GM21723 (cell line): ENCODE results near the gene APBA3.

Experiments
- ATAC-seq: cut with Tn5 transposase; IDR thresholded peaks from one replicate; pipeline ENCODE4 v1.9.1; 2021; ENCODE audit warnings: mild to moderate bottlenecking, moderate library complexity; ENCODE audit not compliant: unreplicated experiment

APBA3 gene

DNA sequence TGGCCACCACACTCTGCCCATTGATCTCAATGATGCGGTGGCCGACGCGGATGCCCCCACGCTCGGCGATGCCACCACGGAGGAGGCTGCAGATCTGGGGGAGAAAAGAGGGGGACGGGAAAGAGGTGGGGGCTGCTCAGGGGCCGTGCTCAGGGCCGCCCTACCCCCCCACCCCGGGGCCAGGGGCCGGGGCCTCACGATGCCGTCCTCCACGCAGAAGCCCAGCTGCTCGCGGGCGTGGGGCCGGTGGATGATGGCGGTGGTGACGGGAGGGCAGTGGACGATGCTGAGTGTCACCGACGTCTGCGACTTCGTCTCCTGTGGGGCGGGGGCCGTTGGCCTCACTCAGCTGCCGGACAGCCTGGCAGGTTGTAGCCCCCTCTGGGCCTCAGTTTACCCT is 10.3 kb downstream of the APBA3 start:
- ATAC-seq: no peak

DNA sequence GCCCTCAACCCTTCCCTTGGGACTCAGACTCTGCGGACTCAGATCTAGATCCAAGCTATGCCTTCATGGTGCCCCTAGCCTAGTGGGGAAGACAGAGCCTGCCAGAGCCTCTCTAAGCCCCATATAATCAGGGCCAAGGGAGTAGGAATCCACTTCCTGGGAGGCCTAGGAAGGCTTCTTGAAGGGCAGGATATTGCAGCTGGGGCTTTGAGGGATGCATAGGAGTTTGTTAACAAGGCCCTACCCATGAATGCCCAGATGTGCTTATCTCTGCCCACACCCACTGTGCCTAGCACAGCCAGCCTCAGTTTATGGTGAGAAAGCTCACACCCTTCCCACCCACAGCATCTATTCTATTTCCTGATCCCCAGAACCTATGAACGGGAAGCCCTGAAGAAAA is 11.3 kb downstream of the APBA3 start:
- ATAC-seq: no peak

DNA sequence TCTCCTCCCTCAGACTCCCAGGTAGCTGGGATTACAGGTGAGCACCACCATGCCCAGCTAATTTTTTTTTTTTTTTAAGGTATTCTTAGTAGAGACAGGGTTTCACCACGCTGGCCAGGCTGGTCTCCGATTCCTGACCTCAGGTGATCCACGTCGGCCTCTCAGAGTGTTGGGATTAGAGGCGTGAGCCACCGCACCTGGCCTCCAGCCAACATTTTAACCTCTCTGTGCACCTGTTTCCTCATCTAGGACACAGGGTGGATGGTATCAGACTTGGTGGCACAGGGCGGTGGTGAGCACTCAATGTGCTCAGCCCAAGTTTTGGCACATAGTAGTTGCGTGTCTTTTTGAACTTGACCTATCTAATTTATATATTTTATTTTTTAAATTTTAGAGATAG is 12.5 kb downstream of the APBA3 start:
- ATAC-seq: no peak

DNA sequence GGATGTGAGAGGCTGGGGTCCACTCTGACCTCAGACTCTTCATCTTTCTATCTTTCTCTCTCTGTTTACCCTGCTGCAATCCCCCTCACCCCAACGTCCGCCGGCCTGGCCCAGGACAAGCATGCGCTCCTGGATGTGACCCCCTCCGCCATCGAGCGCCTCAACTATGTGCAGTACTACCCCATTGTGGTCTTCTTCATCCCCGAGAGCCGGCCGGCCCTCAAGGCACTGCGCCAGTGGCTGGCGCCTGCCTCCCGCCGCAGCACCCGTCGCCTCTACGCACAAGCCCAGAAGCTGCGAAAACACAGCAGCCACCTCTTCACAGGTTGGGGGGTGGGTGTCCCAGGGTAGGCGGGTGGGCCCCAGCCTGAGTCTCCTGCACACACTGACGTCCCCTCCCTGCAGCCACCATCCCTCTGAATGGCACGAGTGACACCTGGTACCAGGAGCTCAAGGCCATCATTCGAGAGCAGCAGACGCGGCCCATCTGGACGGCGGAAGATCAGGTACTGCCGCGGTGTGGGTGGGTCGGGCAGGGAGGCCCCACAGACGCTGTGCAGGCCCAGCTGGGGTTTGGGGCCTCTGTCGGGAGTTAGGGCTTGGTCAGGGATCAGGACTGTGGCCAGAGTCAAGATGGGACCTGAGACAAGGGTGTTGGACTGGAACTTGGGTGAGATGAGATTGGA is 15.0 kb downstream of the APBA3 start:
- ATAC-seq: no peak

DNA sequence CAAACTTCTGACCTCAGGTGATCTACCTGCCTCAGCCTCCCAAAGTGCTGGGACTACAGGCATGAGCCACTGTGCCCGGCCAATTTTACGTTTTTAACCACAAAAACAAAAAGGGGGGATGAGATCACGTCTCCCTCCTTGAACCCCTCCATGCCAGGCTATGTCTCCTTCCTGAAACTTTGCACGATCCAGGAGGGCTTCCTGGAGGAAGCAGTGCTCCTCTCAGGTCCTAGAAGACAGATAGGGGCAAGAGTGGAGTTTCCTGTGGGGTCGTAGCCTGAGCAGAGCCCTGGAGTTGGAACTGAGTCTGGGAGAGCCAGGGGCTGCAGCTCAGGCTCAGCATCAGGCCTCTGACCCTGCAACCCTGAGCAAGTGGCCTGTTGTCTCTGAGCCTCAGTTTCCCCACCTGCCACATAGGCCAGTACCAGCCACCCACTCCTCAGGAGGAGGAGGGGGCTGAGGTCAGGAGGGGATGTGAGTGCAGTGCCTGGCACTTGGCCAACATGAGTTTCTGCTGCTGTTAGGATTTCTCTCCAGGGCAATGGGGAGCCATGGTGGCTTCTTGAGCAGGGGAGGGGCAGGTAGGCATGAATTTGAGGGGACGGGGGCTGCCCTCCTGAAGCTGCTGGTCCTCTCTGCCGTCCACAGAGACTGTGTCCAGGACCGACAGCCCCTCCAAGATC is 16.0 kb downstream of the APBA3 start:
- no peak for ATAC-seq

DNA sequence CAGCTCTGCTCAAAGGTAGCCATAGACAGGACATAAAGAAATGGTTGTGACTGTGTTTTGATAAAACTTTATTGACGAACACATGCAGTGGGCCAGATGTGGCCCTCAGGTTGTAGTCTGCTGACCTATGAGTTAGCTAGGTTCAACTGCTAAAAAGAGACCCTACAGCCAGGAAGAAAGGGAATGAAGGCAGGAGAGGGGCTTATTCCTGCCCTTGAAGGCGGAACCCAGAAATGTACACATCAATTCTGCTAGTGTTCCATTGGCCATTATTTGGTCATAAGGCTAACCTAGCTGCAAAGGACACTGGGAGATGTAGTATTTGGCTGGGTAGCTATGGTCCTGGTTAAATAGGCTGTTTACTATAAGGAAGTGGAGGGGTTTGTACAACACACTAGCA is 18.0 kb downstream of the APBA3 start:
- no peak for ATAC-seq

DNA sequence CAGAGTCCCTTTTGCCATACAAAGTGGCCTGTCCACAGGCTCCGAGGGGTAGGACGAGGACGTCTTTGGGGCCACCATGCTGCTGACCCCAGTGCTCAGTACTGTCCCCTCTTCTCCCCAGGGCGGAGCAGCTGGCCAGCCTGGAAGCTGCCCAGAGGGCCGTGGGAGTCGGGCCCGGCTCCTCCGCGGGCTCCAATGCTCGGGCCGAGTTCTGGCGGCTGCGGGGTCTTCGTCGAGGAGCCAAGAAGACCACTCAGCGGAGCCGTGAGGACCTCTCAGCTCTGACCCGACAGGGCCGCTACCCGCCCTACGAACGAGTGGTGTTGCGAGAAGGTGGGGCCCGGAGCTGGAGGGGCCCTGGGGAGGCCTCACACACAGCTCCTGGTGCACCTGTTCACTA is 21.1 kb downstream of the APBA3 start:
- no peak for ATAC-seq

DNA sequence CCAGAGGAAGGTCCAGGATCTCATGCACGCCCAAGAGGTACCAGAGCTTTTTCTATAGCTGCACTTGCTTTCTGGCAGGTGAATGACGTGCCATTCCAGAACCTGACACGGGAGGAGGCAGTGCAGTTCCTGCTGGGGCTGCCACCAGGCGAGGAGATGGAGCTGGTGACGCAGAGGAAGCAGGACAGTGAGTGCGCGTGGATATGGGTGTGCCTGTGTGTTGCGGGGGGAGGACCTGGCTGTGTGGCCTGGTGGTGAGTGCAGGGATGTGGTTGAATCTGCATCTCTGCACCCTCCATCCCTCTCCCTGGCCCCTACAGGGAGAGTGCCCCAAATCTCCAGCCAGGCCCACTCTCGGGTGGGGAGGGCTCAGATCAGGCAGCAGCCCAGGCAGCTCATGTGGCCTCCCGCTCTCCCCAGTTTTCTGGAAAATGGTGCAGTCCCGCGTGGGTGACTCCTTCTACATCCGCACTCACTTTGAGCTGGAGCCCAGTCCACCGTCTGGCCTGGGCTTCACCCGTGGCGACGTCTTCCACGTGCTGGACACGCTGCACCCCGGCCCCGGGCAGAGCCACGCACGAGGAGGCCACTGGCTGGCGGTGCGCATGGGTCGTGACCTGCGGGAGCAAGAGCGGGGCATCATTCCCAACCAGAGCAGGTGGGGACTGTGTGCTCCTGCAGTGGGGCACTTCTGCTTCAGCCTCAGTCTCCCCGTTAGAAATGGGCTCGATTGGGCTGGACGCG is 22.8 kb downstream of the APBA3 start:
- no peak for ATAC-seq

DNA sequence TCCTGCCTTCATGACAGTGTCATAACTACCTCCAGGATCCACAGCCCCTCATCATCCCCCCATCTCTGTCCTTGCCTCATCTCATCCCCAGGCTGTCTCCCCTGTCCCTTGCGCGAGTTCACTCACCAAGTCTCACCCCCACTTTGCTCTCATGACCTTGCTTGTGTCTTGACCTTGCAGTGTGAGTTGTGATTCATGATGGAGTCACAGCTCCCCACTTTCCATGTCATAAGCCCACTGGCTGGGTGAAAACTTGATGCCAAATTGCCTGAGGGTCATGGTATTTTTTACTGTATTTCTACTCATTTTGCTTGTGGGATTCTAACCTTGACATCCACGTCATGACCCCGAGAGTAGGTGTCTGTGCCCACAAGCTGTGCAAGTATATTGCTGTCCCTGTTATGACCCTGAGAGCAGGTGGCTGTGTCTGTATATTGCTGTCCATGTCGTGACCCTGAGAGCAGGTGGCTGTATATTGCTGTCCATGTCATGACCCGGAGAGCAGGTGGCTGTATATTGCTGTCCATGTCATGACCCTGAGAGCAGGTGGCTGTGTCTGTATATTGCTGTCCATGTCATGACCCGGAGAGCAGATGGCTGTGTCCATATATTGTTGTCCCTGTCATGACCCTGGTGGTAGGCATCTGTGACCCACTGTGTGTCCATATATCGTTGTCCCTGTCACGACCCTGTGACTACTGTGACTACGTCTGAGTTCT is 23.8 kb downstream of the APBA3 start:
- ATAC-seq: no peak

DNA sequence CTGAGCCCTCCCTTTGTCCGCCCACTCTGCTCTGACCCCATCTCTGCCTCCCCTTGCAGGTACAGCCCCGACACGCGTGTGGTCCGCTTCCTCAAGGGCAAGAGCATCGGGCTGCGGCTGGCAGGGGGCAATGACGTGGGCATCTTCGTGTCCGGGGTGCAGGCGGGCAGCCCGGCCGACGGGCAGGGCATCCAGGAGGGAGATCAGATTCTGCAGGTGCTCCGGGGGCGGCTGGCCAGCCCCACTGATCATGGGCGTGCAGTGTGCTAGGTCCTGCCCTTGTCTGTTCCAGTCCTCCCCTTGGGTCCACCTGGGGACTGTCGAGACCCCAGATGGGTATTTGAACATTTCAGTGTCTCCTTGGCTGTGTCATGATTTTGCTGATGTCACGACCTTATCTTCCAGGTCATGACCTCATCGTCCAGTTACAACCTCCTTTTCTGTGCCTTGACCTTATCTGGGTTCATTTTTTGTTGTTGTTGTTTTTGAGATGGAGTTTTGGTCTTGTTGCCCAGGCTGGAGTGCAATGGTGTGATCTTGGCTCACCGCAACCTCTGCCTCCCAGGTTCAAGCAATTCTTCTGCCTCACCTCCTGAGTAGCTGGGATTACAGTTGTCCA is 25.3 kb downstream of the APBA3 start:
- ATAC-seq: no peak

DNA sequence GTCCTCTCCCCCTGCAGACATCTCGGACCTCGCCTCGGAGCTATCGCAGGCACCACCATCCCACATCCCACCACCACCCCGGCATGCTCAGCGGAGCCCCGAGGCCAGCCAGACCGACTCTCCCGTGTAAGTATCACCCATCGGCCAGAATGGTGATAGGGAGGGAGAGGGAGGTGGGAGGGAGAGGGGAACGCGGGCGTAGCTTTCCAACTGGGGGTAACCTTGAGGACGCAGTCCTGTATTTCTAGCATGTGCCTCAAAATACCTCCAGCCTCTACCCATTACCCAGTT is 27.2 kb downstream of the APBA3 start:
- no peak for ATAC-seq

DNA sequence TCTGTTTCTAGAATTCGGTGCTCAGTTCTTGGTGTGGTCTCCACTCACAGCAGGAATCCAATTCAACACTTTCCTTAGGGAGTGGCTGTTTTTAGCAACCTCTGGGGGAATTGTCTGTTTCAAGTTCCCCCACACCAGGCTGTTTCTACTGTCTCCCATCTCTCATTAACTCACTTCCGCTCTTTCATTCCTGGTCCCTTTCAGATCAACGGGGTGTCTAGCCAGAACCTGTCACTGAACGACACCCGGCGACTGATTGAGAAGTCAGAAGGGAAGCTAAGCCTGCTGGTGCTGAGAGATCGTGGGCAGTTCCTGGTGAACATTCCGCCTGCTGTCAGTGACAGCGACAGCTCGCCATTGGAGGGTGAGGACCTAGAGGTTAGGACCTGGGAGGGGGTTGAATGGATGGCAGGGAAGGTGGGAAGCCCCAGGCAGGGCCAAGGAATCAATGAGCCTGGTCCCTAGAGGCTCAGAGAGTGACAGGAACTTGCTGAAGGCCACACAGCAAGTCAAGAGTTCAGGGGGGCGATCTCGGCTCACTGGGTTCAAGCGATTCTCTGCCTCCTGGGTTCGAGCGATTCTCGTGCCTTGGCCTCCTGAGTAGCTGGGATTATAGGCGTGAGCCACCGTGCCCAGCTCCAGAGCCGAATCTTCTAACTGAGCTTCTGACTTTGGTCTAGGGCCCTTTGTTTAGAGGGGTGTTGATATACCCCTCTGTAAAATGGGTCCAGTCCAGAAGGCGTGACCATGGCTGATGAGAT is 27.8 kb downstream of the APBA3 start:
- ATAC-seq: no peak

DNA sequence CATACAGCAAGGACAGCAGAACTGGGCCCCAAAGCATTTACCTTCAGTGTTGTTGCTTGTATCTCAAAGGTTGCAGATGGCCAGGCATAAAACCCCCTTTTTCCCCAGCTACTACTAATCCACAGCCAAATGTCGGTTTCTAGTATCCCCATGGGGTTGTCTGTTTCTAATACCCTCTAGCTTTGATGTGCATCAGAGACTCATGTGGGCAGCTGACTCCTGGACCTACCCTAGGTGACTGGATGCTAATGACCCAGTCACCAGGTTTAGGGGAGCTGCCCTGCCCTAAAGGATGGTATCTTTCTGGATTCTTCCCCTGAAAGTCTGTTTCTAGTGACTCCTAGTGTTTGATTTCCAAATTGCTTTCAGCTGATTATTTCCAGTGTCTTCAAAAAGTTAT is 29.4 kb downstream of the APBA3 start:
- ATAC-seq: no peak

DNA sequence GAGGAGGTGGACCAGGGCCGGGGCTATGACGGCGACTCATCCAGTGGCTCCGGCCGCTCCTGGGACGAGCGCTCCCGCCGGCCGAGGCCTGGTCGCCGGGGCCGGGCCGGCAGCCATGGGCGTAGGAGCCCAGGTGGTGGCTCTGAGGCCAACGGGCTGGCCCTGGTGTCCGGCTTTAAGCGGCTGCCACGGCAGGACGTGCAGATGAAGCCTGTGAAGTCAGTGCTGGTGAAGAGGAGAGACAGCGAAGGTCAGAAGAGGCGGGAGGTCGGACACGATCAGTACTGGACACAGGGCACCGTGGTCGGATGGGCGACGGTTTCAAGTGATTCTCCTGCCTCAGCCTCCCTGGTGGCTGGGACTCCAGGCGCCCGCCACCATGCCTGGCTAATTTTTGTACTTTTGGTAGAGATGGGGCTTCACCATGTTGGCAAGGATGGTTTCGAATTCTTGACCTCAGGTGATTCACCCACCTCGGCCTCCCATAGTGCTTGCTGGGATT is 31.0 kb downstream of the APBA3 start:
- ATAC-seq: no peak

DNA sequence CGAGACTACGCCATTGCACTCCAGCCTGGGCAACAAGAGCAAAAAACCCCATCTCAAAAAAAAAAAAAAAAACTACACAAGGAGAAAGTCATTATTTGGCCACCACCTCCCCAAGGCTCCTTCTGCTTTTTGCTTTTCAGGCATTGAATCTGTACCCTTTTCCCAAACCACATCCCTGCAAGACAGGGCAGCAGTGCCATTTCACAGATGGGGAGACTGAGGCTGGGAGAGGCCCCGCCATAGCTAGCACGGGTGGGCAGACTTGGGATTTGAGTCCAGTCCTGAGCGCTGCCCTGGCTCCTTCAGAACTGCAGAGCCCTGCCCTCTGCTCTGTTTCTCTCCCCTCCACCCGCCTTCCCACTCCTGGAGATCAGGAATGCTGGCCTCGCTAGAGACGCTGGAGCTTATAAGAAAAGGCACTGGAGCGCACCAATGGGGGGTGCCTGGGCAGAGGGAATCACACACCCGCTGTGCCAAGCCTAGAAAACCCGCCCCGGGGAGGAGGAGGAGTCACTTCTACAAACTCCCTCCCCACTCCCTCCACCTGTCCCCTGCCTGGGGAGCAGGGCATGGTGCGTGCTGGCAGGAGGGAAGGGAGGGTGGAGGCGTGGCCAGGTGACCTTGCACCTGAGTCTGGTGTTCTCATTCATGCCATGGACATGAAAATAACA is 35.7 kb downstream of the APBA3 start:
- ATAC-seq: no peak

DNA sequence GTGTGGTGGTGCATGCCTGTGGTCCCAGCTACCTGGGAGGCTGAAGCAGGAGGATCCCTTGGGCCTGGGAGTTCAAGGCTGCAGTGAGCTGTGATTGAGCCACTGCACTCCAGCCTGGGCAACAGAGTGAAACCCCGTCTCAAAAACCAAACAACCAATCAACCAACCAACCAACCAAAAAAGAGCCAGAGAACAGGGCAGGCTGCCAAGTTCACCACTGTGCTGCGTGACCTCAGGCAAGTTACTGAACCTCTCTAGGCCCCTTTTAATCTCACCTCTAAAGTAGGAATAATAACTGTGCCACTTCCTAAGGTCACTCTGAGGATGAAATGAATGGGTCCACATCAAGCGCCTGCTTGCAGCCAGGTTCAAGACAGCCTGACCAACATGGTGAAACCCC is 36.4 kb downstream of the APBA3 start:
- ATAC-seq: no peak

DNA sequence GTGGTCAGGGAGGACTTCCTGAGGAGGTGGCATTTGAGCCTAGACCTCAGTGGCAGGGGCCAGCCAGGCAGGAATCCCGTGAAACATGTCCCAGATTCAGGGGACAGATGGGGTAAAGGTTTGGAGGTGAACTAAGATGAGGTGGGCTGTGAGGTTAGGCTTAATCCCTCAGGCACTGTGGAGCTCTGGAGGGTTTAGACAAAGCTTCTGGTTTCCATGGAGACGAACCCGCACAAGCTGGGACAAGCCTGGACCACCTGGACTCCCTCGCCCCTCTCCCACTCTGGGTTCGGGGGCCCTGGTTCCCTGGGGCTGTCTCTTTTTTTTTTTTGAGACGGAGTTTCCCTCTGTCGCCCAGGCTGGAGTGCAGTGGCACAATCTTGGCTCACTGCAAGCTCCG is 37.6 kb downstream of the APBA3 start:
- ATAC-seq: no peak

DNA sequence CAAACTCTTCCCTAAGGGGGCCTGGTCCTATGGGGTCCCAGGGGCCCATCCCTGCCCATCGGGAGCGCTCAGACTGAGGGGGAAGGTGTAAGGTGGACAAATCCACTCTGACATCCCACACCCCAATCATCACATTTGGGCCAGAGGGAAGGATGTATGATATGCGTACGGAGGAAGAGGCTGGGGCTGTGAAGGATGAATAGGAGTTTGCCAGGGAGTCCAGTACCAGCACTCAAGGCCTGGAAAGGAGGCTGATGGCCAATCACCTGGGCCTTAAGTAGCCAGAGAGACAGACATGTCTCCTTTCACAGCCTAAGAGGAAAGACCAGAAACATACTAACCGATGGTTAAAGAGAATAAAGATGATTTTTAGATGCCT is 38.4 kb downstream of the APBA3 start:
- no peak for ATAC-seq

DNA sequence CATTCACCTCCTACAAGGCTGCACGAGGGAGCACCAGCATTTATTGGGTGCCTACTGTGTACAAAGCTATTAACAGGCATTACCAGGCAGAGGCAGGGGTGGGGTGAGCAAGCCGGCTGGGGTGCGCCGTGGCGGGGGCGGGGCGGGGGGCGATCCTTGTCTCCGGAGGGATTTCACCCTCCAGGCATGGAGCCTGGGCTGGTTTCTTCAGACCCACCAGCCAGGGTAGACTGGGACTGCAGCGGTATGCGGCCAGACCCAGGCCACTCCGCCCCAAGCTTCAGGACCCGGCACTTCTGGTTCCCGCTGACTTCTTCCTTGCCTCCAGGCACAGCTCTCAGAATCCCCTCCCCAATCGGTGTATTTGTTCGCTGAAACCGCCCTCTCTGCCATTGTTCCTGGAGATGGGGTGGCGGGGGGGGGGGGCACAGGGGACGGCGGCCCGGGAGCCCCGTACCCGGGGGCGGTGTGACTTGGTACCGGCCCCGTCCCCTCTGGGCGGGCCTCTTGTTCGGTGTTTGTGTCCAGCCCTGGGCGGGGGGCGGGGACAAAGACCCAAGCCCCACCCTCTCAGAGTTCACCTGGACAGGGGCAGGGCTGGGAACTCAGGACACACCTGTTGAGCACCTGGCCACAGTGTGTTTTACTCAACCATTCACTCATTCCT is 38.9 kb downstream of the APBA3 start:
- no peak for ATAC-seq
